SIG-M5 (cell line): ENCODE data around the gene PARP14.
"Not testable (repeated sequence)": the region's sequence is repeated elsewhere in the genome, so short reads cannot be mapped to it uniquely, and the experiment has no call there.

Experiments used
- DNase-seq: peaks from one replicate; lab custom pipeline; 2025; lab: John Stamatoyannopoulos, UW

The PARP14 gene

GRCh38 chr3:122727294-122727693 lies 46.7 kb downstream of the PARP14 start:
- DNase-seq = no peak

DNA sequence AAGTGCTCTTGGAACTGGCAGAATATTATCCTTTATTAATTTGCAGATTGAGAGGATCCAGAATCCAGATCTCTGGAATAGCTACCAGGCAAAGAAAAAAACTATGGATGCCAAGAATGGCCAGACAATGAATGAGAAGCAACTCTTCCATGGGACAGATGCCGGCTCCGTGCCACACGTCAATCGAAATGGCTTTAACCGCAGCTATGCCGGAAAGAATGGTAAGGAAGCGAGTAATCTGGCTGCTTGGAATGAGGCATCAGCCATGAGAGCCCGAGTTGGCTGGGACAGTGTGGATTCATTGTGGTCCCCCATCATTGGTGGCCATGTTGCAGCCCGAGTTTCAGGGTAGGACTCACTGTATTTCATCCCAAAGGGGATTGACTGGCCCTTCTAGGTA lies 47.1 kb downstream of the PARP14 start:
- no peak for DNase-seq

DNA sequence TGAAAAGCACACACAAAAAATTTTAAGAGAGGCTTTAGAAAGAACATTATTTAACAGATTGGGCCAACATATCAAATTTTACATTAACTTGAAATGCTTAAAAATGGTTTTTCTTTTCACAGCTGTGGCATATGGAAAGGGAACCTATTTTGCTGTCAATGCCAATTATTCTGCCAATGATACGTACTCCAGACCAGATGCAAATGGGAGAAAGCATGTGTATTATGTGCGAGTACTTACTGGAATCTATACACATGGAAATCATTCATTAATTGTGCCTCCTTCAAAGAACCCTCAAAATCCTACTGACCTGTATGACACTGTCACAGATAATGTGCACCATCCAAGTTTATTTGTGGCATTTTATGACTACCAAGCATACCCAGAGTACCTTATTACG lies 47.5 kb downstream of the PARP14 start:
- DNase-seq = no peak

DNA sequence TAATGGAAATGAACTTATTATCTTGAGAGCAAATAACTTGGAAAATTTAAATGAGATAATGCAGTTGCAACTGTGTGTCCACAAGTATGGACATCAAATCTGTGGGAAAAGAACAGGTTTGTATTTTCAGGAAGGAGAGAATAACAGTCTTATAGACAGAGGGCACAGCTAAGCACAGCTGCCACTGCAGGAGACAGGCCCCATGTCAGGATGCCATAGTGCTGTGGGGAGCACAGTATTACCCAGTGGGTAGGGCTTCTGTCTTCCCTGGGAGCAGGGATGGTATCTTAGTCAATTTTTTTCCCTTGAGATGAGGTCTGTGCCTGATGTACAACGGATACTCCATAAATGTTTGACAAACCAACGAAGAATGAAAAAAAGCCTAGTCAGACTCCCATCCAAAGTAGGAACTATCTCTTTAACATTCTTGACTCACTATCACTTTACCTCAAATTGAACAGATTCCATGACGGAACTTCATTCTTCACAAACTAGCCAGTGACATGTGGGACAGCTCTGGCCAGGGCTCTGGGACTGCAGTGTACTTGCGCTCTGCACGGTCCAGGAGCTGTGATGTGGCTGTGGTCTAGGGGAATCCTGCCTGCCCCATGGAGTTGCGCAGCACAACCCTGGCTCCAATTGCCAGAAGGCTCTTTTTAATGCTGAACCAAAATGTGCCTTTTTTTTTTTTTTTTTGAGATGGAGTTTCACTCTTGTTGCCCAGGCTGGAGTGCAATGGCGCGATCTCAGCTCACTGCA lies 48.3 kb downstream of the PARP14 start:
- DNase-seq = no peak

DNA sequence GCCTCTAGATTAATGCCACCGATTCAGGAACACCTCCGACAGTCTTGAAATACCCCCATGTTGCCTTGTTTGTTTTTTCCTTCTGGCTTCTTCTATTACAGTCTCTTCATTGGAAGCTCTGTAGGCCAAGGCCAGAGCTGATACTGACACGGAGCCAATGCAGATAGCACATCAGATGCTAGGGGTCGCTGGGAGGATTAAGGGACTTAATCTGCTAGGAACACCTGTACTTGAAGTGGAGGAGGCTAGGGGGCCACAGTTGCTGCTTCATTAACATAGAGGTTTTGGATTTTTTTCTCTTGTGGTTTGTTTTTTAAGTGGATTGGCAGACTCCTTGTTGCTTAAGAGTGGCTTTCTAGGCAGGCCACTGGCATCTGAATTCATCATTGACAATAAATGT lies 49.6 kb downstream of the PARP14 start:
- no peak for DNase-seq

GRCh38 chr3:122732682-122733525 lies 52.3 kb downstream of the PARP14 start:
- not testable (repeated sequence) for DNase-seq

DNA sequence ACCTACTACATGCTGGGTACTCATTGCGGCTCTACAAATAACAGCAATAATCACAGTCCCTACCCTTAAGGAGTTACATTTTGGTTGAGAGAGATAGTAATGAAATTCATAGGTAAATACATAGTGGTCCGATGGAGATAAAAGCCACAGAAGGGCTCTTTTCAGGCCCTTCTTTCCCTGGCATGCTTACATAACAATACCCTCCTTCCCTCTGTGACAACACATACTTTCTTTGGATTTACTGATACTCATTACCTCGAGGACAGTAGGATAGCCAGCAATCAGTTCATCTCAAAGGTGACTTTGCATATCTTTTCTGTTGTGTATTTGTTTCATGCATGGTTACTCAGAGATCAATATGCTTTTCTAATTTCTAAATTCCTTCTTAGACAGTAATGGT lies 58.5 kb downstream of the PARP14 start:
- DNase-seq = no peak

DNA sequence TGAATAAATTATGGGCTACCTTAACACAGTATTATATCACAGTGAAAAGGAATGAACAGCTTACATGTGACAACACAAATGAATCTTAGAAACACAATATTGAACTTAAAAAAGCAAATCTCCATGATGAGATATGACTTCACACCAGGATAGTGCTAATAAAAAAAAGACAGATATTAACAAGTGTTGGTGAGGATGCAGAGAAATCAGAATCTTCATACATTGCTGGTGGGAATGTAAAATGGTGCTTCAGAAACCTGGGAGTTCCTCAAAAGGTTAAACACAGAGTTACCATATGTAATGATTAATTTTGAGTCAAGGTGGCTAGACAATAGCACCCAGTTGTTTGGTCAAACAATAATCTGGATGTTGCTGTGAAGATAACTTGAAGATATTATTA lies 61.6 kb downstream of the PARP14 start:
- no peak for DNase-seq

- no peak for DNase-seq
Measured at GRCh38 chr3:122743581-122744120, 63.0 kb downstream of the PARP14 start.

DNA sequence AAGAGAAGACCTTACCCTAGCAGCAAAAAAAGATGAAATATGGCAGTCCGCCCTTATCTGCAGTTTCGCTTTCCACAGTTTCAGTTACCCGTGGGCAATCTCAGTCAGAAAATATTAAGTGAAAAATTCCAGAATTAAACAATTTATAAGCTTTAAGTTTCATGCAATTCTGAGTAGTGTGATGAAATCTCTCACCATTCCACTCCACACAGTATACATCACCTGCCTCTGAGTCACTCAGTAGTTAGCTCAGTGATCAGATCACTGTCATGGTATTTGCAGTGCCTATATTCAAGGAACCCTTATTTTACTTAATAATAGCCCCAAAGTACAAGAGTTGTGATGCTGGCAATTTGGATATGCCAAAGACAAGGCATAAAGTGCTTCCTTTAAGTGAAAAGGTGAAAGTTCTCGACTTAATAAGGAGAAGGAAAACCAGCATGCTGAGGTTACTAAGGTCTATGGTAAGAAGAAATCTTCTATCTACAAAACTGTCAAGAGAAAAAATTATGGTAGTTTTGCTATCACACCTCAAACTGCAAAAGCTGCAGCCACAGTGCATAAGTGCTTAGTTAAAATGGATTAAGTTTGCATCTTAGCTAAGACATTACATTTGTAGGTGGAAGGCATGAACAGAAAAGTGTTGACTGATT lies 64.9 kb downstream of the PARP14 start:
- no peak for DNase-seq

DNA sequence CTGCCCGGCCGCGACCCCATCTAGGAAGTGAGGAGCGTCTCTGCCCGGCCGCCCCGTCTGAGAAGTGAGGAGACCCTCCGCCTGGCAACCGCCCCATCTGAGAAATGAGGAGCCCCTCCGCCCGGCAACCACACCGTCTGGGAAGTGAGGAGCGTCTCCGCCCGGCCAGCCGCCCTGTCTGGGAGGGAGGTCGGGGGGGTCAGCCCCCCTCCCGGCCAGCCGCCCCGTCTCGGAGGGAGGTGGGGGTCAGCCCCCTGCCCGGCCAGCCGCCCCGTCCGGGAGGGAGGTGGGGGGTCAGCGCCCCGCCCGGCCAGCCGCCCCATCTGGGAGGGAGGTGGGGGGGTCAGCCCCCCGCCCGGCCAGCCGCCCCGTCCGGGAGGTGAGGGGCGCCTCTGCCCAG lies 66.7 kb downstream of the PARP14 start:
- not testable (repeated sequence) for DNase-seq

DNA sequence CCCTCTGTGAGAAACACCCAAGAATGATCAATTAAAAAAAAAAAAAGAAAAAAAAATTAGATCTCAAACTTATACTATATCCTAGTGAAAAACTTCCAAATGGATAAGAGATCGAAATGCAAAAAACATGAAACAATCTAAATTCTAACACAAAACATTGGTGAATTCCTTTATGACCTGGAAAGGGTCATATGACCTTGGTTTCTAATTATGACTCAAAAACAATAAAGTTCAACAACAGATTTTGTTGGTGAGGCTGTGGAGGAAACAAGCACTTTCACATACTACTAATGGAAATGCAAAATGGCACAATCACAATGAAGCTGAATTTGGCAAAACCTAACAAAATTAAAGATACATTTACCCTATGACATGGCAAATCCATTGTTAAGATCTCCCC lies 67.7 kb downstream of the PARP14 start:
- DNase-seq = no peak

DNA sequence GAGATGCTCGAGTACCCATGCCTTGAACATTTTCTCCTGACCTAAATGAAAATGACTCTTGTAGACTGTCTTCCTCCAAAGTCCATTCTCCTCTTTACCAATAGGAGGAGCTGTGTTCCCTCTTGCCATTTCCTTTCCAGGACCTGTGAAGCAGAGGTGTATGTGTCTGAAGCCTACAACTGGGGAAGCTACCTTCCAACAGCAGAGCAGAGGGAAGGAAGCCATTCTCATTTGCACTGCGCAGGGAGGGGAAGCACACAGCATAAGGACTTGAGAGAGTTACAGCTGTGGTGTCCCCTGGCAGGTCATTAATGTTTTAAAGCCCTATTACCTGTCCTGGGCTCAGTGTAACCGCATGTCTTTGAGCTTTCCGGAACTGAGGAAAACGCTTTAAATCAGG lies 74.3 kb downstream of the PARP14 start:
- DNase-seq = no peak

- no peak for DNase-seq
Measured at GRCh38 chr3:122755491-122755890, 74.9 kb downstream of the PARP14 start.

DNA sequence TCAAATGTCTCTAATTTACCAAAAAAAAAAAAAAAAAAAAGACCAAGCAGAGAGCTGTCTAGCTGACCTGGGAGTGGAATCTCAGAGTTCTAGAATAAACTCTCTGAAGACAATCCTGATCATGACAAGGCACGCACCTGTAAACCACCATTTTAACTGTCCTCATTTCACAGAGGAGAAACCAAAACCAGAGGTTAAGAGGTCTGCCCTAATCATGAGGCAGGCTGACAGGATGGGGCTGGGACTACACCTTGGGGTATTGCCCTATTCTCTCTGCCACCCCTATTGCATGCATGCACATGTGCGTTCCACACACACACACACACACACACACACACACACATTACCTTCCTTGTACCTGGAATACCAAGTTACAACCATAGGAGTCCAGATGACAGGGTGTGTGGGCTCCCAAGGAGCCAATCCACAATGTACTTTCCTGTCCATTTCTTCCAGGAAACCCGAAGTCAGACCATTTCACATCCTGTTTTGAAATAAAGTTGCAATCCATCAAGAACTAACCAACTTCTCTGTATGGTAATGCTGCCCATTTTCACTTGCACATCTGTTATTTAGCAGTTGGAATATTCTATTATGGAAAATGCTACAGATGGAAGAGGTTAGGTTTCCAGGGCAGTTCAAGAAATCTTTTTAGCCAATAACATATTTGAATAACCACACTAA lies 78.4 kb downstream of the PARP14 start:
- no peak for DNase-seq

GRCh38 chr3:122760453-122761271 lies 80.0 kb downstream of the PARP14 start:
- DNase-seq = no peak

DNA sequence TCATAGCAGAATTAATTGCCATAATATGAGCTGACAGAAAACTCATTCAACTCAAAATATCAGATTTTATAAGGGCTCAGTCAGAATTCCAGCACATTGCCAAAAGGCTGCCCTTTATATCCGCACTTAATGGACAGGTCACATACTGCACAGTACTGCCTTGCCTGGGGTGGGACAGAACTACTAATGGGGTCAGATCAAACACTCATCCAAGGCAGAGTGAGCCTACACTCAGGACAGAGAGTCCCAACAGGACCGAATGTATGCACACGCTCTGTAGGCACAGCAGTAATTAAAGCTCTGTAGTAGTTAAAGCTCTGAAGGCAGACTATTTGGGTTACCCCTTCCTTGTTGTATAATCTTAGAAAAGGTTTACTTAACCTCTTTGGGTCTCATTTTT lies 85.8 kb downstream of the PARP14 start:
- DNase-seq = no peak

- DNase-seq = no peak
Measured at GRCh38 chr3:122767540-122768372, 87.1 kb downstream of the PARP14 start.

DNA sequence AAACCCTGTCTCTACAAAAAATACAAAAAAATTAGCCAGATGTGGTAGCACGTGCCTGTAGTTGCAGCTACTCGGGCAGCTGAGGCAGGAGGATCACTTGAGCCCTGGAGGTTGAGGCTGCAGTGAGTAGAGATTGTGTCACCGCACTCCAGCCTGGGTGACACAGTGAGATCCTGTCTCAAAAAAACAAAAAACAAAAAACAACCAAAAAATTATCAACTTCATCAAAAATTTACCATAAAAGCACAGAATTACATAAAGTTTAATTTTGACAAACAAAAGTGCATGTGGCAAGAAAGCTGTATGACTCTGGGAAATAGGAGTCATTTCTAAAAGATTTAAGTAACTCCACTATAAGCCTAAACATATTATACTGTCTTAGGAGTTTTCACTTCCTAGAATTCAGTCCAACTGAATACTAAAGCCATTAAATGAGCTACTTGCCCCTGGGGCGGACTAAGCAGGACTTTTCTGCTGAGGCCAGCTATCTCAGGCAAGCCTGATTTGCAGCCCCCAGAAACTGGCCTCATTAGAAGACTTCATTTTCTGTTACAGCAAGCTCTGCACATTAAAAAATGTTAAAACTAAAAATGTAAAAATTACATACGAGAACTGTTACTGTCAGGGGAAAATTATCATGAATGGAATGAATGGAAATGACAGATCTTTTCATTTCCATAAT lies 90.0 kb downstream of the PARP14 start:
- no peak for DNase-seq

DNA sequence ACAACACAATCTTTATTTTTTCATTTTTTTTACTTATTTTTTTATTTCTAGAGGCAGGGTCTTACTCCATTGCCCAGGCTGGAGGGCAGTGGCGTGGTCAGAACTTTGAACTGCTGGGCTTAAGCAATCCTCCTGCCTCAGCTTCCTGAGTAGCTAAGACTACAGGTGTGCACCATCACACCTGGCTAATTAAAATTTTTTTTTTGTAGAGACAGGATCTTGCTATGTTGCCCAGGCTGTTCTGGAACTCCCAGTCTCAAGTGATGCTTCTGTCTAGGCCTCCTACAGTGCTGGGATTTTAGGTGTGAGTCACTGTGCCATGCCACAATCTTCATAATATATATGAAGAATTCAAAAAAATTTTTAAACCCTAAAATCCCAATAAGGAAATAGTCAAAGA lies 92.2 kb downstream of the PARP14 start:
- no peak for DNase-seq
